Loucy (cell line): ENCODE data around the gene THBS1.

Experiments used
- H2AFZ ChIP-seq: fragments of 200-600 bp; sonication (generic); 2 replicates; pipeline ENCODE4 v1.6.0; 2016; ENCODE audit warnings: antibody characterized with exemption, mild to moderate bottlenecking, low read length, moderate library complexity
- H3F3A ChIP-seq: fragments of 200-600 bp; 2 replicates; pipeline ENCODE4 v1.6.0; 2016; ENCODE audit warnings: antibody characterized with exemption, low read depth, mild to moderate bottlenecking
- H3K27me3 ChIP-seq: fragments of 200-600 bp; sonication (generic); 2 replicates; pipeline ENCODE4 v1.6.1; 2014; ENCODE audit warnings: low read length, mild to moderate bottlenecking; ENCODE audit not compliant: insufficient read depth, poor library complexity, severe bottlenecking
- H3K36me3 ChIP-seq: fragments of 200-600 bp; sonication (generic); 2 replicates; pipeline ENCODE4 v1.6.1; 2016; ENCODE audit warnings: low read length; ENCODE audit not compliant: insufficient read depth
- H3K4me1 ChIP-seq: fragments of 200-600 bp; sonication (generic); 2 replicates; pipeline ENCODE4 v1.5.1; 2014; ENCODE audit warnings: low read length, mild to moderate bottlenecking; ENCODE audit not compliant: insufficient read depth, poor library complexity, severe bottlenecking
- H3K4me2 ChIP-seq: fragments of 200-600 bp; sonication (generic); 2 replicates; pipeline ENCODE4 v1.6.0; 2014; ENCODE audit warnings: antibody characterized with exemption, low read length, low read depth, mild to moderate bottlenecking; ENCODE audit not compliant: poor library complexity, severe bottlenecking
- H3K4me3 ChIP-seq: fragments of 200-600 bp; sonication (generic); 2 replicates; pipeline ENCODE4 v1.5.1; 2014; ENCODE audit warnings: low read length, mild to moderate bottlenecking, mixed read lengths; ENCODE audit not compliant: poor library complexity, severe bottlenecking
- H3K79me2 ChIP-seq: fragments of 200-600 bp; sonication (generic); 2 replicates; pipeline ENCODE4 v1.6.1; 2014; ENCODE audit warnings: low read length; ENCODE audit not compliant: insufficient read depth
- H3K9ac ChIP-seq: fragments of 200-600 bp; sonication (generic); 2 replicates; pipeline ENCODE4 v1.6.0; 2014; ENCODE audit warnings: mild to moderate bottlenecking, low read depth, low read length, moderate library complexity; ENCODE audit not compliant: poor library complexity, severe bottlenecking
- H3K9me2 ChIP-seq: fragments of 200-600 bp; sonication (generic); replicated peaks from 2 replicates; pipeline ENCODE4 v1.6.1; 2016; ENCODE audit warnings: low read depth, low read length, mixed read lengths
- H3K9me3 ChIP-seq: fragments of 200-600 bp; sonication (generic); 2 replicates; pipeline ENCODE4 v1.6.1; 2014; ENCODE audit warnings: mild to moderate bottlenecking, antibody characterized with exemption, low read length, low read depth; ENCODE audit not compliant: insufficient read depth
- H4K20me1 ChIP-seq: fragments of 200-600 bp; sonication (generic); 2 replicates; pipeline ENCODE4 v1.6.0; 2014; ENCODE audit warnings: antibody characterized with exemption, low read length, mild to moderate bottlenecking; ENCODE audit not compliant: insufficient read depth, poor library complexity, severe bottlenecking
- CTCF ChIP-seq: fragments of 200-600 bp; sonication (generic); conservative IDR thresholded peaks from 2 replicates; pipeline ENCODE4 v1.5.1; 2014; ENCODE audit warnings: mild to moderate bottlenecking, antibody characterized with exemption, low read length
- EZH2phosphoT487 ChIP-seq: fragments of 200-600 bp; IDR thresholded peaks from 2 replicates; pipeline ENCODE4 v1.6.1; 2018; ENCODE audit warnings: antibody characterized with exemption, mild to moderate bottlenecking, moderate library complexity, borderline replicate concordance

The THBS1 gene

DNA sequence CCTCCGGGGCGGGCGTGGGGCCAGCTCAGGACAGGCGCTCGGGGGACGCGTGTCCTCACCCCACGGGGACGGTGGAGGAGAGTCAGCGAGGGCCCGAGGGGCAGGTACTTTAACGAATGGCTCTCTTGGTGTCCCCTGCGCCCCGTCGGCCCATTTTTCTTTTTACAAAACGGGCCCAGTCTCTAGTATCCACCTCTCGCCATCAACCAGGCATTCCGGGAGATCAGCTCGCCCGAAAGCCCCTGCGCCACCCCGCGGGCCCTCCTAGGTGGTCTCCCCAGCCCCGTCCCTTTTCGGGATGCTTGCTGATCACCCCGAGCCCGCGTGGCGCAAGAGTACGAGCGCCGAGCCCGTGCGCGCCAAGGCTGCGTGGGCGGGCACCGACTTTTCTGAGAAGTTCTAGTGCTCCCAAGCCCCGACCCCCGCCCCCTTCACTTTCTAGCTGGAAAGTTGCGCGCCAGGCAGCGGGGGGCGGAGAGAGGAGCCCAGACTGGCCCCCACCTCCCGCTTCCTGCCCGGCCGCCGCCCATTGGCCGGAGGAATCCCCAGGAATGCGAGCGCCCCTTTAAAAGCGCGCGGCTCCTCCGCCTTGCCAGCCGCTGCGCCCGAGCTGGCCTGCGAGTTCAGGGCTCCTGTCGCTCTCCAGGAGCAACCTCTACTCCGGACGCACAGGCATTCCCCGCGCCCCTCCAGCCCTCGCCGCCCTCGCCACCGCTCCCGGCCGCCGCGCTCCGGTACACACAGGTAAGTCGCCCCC is at the start of gene THBS1:
Gene THBS1 (plus strand): TSS at position 595 of the 757 bp plus-strand sequence. CDS start 779 bp downstream, outside the sequence.
- TF ChIP-seq EZH2phosphoT487 (no peak), CTCF (no peak; the same call in 1 of the 2 replicates)
- Histone ChIP-seq H3K4me2 (no peak within 1 kb of the TSS), H3K9ac (no peak within 1 kb of the TSS), H3K27me3 (no peaks in the 10 kb centered on the region), H3K4me3 (no peak within 1 kb of the TSS), H3K36me3 (no peaks in the 10 kb centered on the region), H3K4me1 (peaks cover 8% of the 10 kb centered on the region), H2AFZ (no peak within 1 kb of the TSS), H3K9me3 (no peaks in the 10 kb centered on the region), H3K79me2 (no peaks in the 10 kb centered on the region), H3K9me2 (no peaks in the 10 kb centered on the region), H3F3A (no peaks in the 10 kb centered on the region), H4K20me1 (no peaks in the 10 kb centered on the region)

DNA sequence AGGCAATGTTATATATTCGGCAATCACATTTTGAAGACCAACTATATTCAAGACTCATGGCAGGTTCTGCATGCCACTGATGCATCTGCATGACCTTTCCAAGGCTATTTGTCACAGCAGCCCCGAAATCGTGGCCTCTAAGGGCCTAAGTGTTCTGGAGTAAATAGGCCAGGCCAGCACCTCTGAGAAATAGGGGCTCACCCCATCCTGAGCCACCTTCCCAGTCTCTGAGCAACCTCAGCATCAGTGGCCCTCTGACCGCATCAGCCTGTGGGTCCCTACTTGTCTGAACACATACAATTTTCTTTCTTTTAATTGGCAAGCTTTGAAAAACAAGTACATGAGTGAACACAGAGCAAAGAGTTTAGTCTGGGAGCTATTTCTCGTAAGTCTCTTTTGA is 45.9 kb upstream of the THBS1 start:
- Histone ChIP-seq H3K9me3 (no peaks in the 10 kb centered on the region), H3K4me2 (no peak overlapping the region), H3K9ac (no peak overlapping the region), H3K36me3 (no peaks in the 10 kb centered on the region), H3K4me1 (peaks cover 5% of the 10 kb centered on the region), H3F3A (no peaks in the 10 kb centered on the region), H3K4me3 (no peak overlapping the region), H3K79me2 (no peaks in the 10 kb centered on the region), H3K9me2 (no peaks in the 10 kb centered on the region), H2AFZ (no peak overlapping the region), H3K27me3 (no peaks in the 10 kb centered on the region), H4K20me1 (no peaks in the 10 kb centered on the region)
- no peak for TF ChIP-seq EZH2phosphoT487
- TF ChIP-seq CTCF, result no peak

DNA sequence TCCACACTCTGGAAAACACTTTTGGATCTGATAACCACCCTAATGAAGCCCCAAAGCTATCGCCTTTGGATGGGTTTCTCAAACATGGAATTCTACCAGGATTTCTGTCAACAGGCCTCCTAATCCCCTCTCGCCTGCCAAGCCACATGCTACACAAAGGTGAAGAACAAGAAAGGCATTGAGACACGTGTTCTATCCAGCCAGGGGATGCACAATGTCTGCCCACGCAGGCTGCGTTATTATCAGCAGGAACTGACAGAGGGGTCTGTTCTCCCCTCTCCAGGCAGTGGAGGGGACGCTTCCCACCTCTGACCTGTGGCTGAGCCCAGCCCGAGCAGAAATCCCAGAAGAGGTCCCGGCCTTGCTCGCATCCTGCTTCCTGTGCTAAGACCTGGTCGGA is 45.4 kb upstream of the THBS1 start:
- Histone ChIP-seq H3K9me3 (no peaks in the 10 kb centered on the region), H3K79me2 (no peaks in the 10 kb centered on the region), H3K9me2 (no peaks in the 10 kb centered on the region), H3K36me3 (no peaks in the 10 kb centered on the region), H4K20me1 (no peaks in the 10 kb centered on the region), H3K9ac (no peak overlapping the region), H2AFZ (no peak overlapping the region), H3K4me3 (no peak overlapping the region), H3K4me2 (no peak overlapping the region), H3F3A (no peaks in the 10 kb centered on the region), H3K4me1 (peaks cover 5% of the 10 kb centered on the region), H3K27me3 (no peaks in the 10 kb centered on the region)
- TF ChIP-seq EZH2phosphoT487 (no peak), CTCF (no peak)
